Osteoblast (primary cell): Measurements from ENCODE around the gene HOTAIR. TPM values are rescaled to one million over a fixed set of nuclear protein-coding genes. Genes with fewer than 3 reads are reported as not detected.

Source experiments
- DNase-seq: peaks from one replicate; pipeline ENCODE4 v3.0.0; 2011; ENCODE audit warnings: low spot score, mixed read lengths; ENCODE audit not compliant: insufficient read length; ENCODE audit errors: missing footprints
- H2AFZ ChIP-seq: 2 replicates; pipeline ENCODE4 v1.6.0; 2011; ENCODE audit warnings: mild to moderate bottlenecking, low read length
- H3K27ac ChIP-seq: 2 replicates; pipeline ENCODE4 v1.5.1; 2011; ENCODE audit warnings: mild to moderate bottlenecking, low read depth, low read length, moderate library complexity
- H3K27me3 ChIP-seq: 2 replicates; pipeline ENCODE4 v1.6.0; 2012; ENCODE audit warnings: mild to moderate bottlenecking, control low read depth, inconsistent platforms, low read length, moderate library complexity; ENCODE audit not compliant: insufficient read depth
- H3K36me3 ChIP-seq: 2 replicates; pipeline ENCODE4 v1.5.1; 2011; ENCODE audit warnings: mild to moderate bottlenecking, low read length, control low read depth, moderate library complexity; ENCODE audit not compliant: insufficient read depth
- H3K4me1 ChIP-seq: 2 replicates; pipeline ENCODE4 v1.5.1; 2011; ENCODE audit warnings: mild to moderate bottlenecking, low read length, control low read depth, moderate library complexity; ENCODE audit not compliant: insufficient read depth
- H3K4me2 ChIP-seq: 2 replicates; pipeline ENCODE4 v1.6.0; 2011; ENCODE audit warnings: mild to moderate bottlenecking, low read length; ENCODE audit not compliant: insufficient read depth
- H3K4me3 ChIP-seq: fragments of 200-600 bp; sonication (generic); 3 replicates; pipeline ENCODE4 v1.5.1; 2012; ENCODE audit warnings: mild to moderate bottlenecking, low read length, inconsistent platforms; ENCODE audit not compliant: insufficient read depth
- H3K79me2 ChIP-seq: 2 replicates; pipeline ENCODE4 v1.6.0; 2012; ENCODE audit warnings: mild to moderate bottlenecking, low read length, control low read depth, inconsistent platforms; ENCODE audit not compliant: insufficient read depth
- H3K9me3 ChIP-seq: 2 replicates; pipeline ENCODE4 v1.5.1; 2011; ENCODE audit warnings: low read depth, low read length, control low read depth
- H4K20me1 ChIP-seq: 2 replicates; pipeline ENCODE4 v1.6.0; 2012; ENCODE audit warnings: mild to moderate bottlenecking, low read length, control low read depth; ENCODE audit not compliant: insufficient read depth
- total RNA-seq: library from RNA; depleted of rRNA; stranded (reverse); fragments of >200 nt; gene quantifications from 2 replicates; pipeline ENCODE4 v1.2.3, GENCODE V29; 2012
- TF ChIP-seq, protein P1 (sequence below): IDR thresholded peaks from 2 replicates; pipeline ENCODE4 v1.5.1; 2011; ENCODE audit warnings: mild to moderate bottlenecking, low read depth, low read length, moderate library complexity; ENCODE audit errors: extremely low read depth

The HOTAIR gene
- total RNA-seq, 1 donor, result 0.72 TPM

DNA sequence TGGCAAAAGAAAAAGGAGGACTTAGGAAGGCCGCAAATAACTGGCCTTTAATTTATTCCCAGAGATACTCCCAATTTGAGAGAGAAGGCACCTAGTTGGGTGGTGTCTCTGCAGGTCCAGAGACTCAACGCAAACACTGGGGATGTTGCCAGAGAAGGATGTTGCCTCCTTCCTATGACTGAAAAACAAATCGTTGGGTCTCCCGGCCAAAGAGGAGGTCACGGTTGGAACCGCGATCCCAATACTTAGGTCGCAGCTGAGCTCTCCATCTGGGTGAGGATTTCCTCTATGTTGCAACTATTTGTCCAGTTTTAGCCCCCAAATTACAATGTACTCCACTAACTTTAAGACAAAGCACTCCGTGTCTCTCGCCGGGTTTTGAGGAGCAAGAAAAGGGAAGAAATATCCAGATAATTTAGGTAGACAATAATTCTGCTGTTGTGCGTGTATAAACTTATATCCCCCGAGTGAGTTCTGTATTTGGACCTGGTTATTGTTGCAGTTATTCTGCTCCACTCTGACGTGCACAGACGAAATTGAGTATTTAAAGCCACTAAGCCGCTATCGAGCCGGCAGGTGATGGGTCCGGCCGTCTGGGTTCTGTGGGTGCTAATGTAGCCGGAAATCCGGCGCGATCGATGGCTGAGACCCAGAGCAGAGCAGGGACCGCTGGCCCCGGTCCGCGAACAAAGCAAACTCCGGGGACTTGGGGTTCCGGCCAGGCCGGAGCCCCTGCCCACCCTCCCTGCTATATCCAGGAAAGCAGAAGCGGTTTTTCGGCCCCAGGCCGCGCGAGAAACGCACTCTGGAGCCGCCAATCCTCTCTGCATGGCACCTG lies 14.3 kb downstream of the HOTAIR start:
- H2AFZ ChIP-seq, result no peak overlapping the region
- H3K27ac ChIP-seq, result no peak overlapping the region
- TF ChIP-seq, protein P1, sequence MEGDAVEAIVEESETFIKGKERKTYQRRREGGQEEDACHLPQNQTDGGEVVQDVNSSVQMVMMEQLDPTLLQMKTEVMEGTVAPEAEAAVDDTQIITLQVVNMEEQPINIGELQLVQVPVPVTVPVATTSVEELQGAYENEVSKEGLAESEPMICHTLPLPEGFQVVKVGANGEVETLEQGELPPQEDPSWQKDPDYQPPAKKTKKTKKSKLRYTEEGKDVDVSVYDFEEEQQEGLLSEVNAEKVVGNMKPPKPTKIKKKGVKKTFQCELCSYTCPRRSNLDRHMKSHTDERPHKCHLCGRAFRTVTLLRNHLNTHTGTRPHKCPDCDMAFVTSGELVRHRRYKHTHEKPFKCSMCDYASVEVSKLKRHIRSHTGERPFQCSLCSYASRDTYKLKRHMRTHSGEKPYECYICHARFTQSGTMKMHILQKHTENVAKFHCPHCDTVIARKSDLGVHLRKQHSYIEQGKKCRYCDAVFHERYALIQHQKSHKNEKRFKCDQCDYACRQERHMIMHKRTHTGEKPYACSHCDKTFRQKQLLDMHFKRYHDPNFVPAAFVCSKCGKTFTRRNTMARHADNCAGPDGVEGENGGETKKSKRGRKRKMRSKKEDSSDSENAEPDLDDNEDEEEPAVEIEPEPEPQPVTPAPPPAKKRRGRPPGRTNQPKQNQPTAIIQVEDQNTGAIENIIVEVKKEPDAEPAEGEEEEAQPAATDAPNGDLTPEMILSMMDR, result no peak
- DNase-seq, result no peak
- H3K4me1 ChIP-seq, result no peaks in the 10 kb centered on the region
- no peaks in the 10 kb centered on the region for H3K9me3 ChIP-seq
- H4K20me1 ChIP-seq, result no peaks in the 10 kb centered on the region
- no peaks in the 10 kb centered on the region for H3K36me3 ChIP-seq
- no peaks in the 10 kb centered on the region for H3K79me2 ChIP-seq
- peak overlapping the region; percentile 43 for H3K4me2 ChIP-seq
- H3K4me3 ChIP-seq, result no peak overlapping the region
- H3K27me3 ChIP-seq, result peaks cover 87% of the 10 kb centered on the region

DNA sequence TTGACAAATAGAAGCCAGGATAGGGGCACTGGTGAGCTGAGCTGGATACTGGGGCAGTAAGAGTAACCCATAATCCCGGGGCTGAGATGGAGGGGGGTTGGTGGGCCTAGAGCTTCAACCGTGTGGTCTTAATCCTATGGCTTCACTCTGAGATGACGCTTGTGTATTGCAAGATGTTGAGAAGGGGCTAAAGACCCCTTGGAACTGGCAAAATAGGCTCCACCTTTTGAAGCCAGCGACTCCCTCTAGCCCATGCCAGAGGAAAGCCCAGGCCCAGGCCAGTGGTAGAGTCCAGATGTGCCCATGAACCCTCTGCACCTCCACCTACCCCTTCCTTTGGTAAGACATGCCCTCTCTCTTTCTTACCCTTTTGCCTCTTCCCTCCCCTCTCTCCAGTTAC lies 15.4 kb downstream of the HOTAIR start:
- no peaks in the 10 kb centered on the region for H3K79me2 ChIP-seq
- DNase-seq, result no peak
- no peak overlapping the region for H3K4me2 ChIP-seq
- H3K36me3 ChIP-seq, result no peaks in the 10 kb centered on the region
- no peaks in the 10 kb centered on the region for H3K9me3 ChIP-seq
- H3K27ac ChIP-seq, result no peak overlapping the region
- TF ChIP-seq, protein P1, result no peak
- H3K27me3 ChIP-seq, result peaks cover 88% of the 10 kb centered on the region
- H3K4me3 ChIP-seq, result no peak overlapping the region
- no peaks in the 10 kb centered on the region for H3K4me1 ChIP-seq
- H2AFZ ChIP-seq, result no peak overlapping the region
- H4K20me1 ChIP-seq, result no peaks in the 10 kb centered on the region

DNA sequence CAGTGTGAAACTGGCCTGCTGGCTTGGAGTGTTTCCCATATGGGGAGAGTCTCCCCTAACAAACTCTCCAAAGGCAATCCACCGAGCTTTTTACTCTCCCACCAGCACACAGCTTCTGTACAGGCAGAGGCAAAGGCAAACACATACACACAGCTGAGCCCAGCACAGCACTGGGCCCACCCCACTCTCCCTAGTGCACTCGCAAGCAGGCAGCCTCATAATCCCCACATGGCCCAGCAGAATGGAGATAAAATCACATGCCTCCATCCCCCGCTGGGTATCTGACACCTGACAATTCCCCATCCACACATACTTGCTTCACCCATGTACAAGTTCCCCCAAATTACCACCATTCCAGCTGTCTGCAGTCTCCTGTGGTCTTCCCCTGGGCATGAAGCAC lies 16.6 kb downstream of the HOTAIR start:
- no peak for DNase-seq
- Histone ChIP-seq H2AFZ (no peak overlapping the region), H3K9me3 (no peaks in the 10 kb centered on the region), H3K4me3 (no peak overlapping the region), H3K4me1 (no peaks in the 10 kb centered on the region), H3K4me2 (no peak overlapping the region), H4K20me1 (no peaks in the 10 kb centered on the region), H3K27ac (no peak overlapping the region), H3K36me3 (no peaks in the 10 kb centered on the region), H3K27me3 (peaks cover 100% of the 10 kb centered on the region), H3K79me2 (no peaks in the 10 kb centered on the region)
- TF ChIP-seq, protein P1, result no peak

DNA sequence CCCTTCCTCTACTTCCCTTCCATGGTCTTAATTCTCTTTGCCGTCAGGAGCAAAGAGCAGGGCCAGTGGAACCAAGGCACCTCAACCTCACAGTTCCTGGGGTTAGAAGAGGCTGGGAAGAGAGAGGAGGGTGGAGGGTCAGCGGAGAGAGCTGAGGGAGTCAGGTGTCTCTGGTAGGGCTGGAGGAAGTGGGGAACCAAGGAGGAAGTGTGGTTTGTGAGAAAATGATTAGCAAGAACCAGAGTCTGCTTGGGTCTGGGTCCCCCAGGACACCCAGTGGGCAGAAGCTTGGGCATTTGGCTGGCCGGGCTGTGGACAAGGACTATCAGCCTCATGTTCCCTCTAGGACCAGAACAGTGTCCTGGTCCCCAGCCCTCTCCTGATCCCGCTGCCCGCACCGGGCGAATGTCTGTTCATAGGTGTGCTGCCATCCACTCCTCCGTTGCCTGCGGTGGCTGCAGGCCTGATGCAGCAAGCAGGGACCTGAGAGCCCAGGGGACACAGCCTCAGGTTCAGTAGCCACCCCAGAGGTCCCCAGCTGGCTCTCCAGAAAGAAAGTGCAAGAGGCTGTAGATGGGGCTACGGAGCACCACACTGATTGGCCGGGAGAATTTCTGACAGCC lies 17.7 kb downstream of the HOTAIR start:
- H3K9me3 ChIP-seq, result no peaks in the 10 kb centered on the region
- no peak overlapping the region for H2AFZ ChIP-seq
- DNase-seq, result peak; percentile 80
- H4K20me1 ChIP-seq, result no peaks in the 10 kb centered on the region
- no peaks in the 10 kb centered on the region for H3K4me1 ChIP-seq
- peaks cover 100% of the 10 kb centered on the region for H3K27me3 ChIP-seq
- no peak overlapping the region for H3K4me2 ChIP-seq
- no peak overlapping the region for H3K27ac ChIP-seq
- TF ChIP-seq, protein P1, result no peak
- no peaks in the 10 kb centered on the region for H3K36me3 ChIP-seq
- no peaks in the 10 kb centered on the region for H3K79me2 ChIP-seq
- H3K4me3 ChIP-seq, result no peak overlapping the region
